ENCODE data around the gene CD209.

- no peak for TF ChIP-seq CTCF (IDR thresholded peaks at IDR 0.05; ENCODE audit: poor library complexity)
- no peak for TF ChIP-seq EZH2 (IDR thresholded peaks at IDR 0.05; ENCODE audit: borderline replicate concordance)
Observed at GRCh38 chr19:7746903-7747884, at the start of gene CD209.

Measured in hepatocyte (in vitro differentiated cells).